NT2/D1 (cell line): ENCODE results near the gene DENND1C.

ENCODE experiments used
- SUZ12 ChIP-seq: IDR thresholded peaks from 2 replicates; pipeline ENCODE4 v1.6.1; 2011; ENCODE audit not compliant: insufficient read length, insufficient read depth; ENCODE audit errors: extremely low read depth
- YY1 ChIP-seq: IDR thresholded peaks from 2 replicates; pipeline ENCODE4 v1.6.1; 2011; ENCODE audit not compliant: insufficient read length, insufficient read depth
- ZNF274 ChIP-seq: IDR thresholded peaks from 2 replicates; pipeline ENCODE4 v1.6.1; 2011; ENCODE audit warnings: mild to moderate bottlenecking, low read depth, low read length

GRCh38 chr19:6431891-6432290 lies 49.7 kb downstream of the DENND1C start:
- TF ChIP-seq YY1 (no peak), ZNF274 (no peak), SUZ12 (no peak)
